ENCODE data around the gene GALNT17.

GALNT17 gene

GRCh38 chr7:71753956-71754664 lies 622.2 kb downstream of the GALNT17 start:
- DNase-seq = no peak

GRCh38 chr7:71754828-71755227 lies 622.9 kb downstream of the GALNT17 start:
- DNase-seq = no peak

- DNase-seq = no peak
These were observed 629.4 kb downstream of the GALNT17 start for GRCh38 chr7:71761336-71761735.

Data from effector CD4-positive, alpha-beta T cell (primary cell).